Astrocyte (in vitro differentiated cells and primary cell): ENCODE data around the gene PCDHGB6. TPM values are rescaled to one million over a fixed set of nuclear protein-coding genes. Genes with fewer than 3 reads are reported as not detected.

Experiments used
- DNase-seq: peaks from one replicate; pipeline ENCODE4 v3.0.0-alpha.2; 2010; ENCODE audit warnings: low read depth
- FAIRE-seq: peaks from 2 replicates; lab custom pipeline; 2011; peaks lifted over from hg19 to GRCh38; lab: Jason Lieb, UNC
- H2AFZ ChIP-seq: 2 replicates; pipeline ENCODE4 v1.6.0; 2012; ENCODE audit warnings: low read depth, low read length, inconsistent platforms
- H3K27ac ChIP-seq: 2 replicates; pipeline ENCODE4 v1.5.1; 2011; ENCODE audit warnings: low read depth, low read length, inconsistent platforms
- H3K27me3 ChIP-seq: 2 replicates; pipeline ENCODE4 v1.6.0; 2011; ENCODE audit warnings: low read length, inconsistent platforms; ENCODE audit not compliant: insufficient read depth
- H3K36me3 ChIP-seq: 2 replicates; pipeline ENCODE4 v1.5.1; 2011; ENCODE audit warnings: low read length, inconsistent platforms; ENCODE audit not compliant: insufficient read depth
- H3K4me1 ChIP-seq: 2 replicates; pipeline ENCODE4 v1.5.1; 2011; ENCODE audit warnings: low read length, inconsistent platforms; ENCODE audit not compliant: insufficient read depth
- H3K4me2 ChIP-seq: 2 replicates; pipeline ENCODE4 v1.6.0; 2012; ENCODE audit warnings: low read length, inconsistent platforms
- H3K4me3 ChIP-seq: 2 replicates; pipeline ENCODE4 v1.5.1; 2011; ENCODE audit warnings: low read depth, mild to moderate bottlenecking, low read length, inconsistent platforms; ENCODE audit not compliant: insufficient read depth
- H3K79me2 ChIP-seq: 2 replicates; pipeline ENCODE4 v1.6.0; 2012; ENCODE audit warnings: mild to moderate bottlenecking, low read length, inconsistent platforms; ENCODE audit not compliant: insufficient read depth
- H3K9ac ChIP-seq: 2 replicates; pipeline ENCODE4 v1.6.0; 2012; ENCODE audit warnings: mild to moderate bottlenecking, low read length, inconsistent platforms
- H3K9me3 ChIP-seq: 2 replicates; pipeline ENCODE4 v1.5.1; 2012; ENCODE audit warnings: low read depth, mild to moderate bottlenecking, low read length, inconsistent platforms; ENCODE audit not compliant: insufficient read depth
- H4K20me1 ChIP-seq: 2 replicates; pipeline ENCODE4 v1.6.0; 2012; ENCODE audit warnings: low read length, inconsistent platforms; ENCODE audit not compliant: insufficient read depth
- H3K27ac Mint-ChIP-seq: one replicate; pipeline ENCODE4 v1.8.0; 2021; ENCODE audit warnings: mild to moderate bottlenecking, mixed read lengths; ENCODE audit not compliant: unreplicated experiment
- H3K27me3 Mint-ChIP-seq: one replicate; pipeline ENCODE4 v1.8.0; 2021; ENCODE audit warnings: low read depth, mixed read lengths; ENCODE audit not compliant: unreplicated experiment
- H3K36me3 Mint-ChIP-seq: one replicate; pipeline ENCODE4 v1.8.0; 2021; ENCODE audit warnings: low read depth, mixed read lengths; ENCODE audit not compliant: unreplicated experiment
- H3K4me1 Mint-ChIP-seq: one replicate; pipeline ENCODE4 v1.8.0; 2021; ENCODE audit warnings: low read depth, mixed read lengths; ENCODE audit not compliant: unreplicated experiment
- H3K4me3 Mint-ChIP-seq: one replicate; pipeline ENCODE4 v1.8.0; 2021; ENCODE audit warnings: mild to moderate bottlenecking, moderate library complexity, mixed read lengths; ENCODE audit not compliant: unreplicated experiment
- H3K9me3 Mint-ChIP-seq: one replicate; pipeline ENCODE4 v1.8.0; 2021; ENCODE audit warnings: mild to moderate bottlenecking, mixed read lengths; ENCODE audit not compliant: unreplicated experiment
- EZH2 ChIP-seq: IDR thresholded peaks from 2 replicates; pipeline ENCODE4 v1.6.1; 2012; ENCODE audit warnings: mild to moderate bottlenecking, low read length, inconsistent platforms; ENCODE audit not compliant: insufficient read depth
- total RNA-seq: library from RNA; stranded (reverse); gene quantifications from 2 replicates; pipeline ENCODE4 v1.2.1, GENCODE V29; 2021
- TF ChIP-seq, protein P1 (sequence below): IDR thresholded peaks from 2 replicates; pipeline ENCODE4 v1.5.1; 2011; ENCODE audit warnings: low read depth, mild to moderate bottlenecking, inconsistent platforms, low read length, moderate library complexity; ENCODE audit not compliant: insufficient read depth

PCDHGB6 gene
- total RNA-seq, 1 donor from 2014 or later = 18.4 TPM

DNA sequence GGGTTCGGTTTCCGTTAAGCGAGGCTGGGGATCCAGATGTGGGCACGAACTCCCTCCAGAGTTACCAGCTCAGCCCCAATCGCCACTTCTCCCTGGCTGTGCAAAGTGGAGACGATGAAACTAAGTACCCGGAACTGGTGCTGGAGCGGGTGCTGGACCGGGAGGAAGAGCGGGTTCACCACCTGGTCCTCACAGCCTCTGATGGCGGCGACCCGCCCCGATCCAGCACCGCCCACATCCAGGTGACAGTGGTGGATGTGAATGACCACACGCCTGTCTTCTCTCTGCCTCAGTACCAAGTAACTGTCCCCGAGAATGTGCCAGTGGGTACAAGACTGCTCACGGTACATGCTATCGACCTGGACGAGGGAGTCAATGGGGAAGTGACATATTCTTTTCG is 24.5 kb upstream of the PCDHGB6 start:
- Histone ChIP-seq H3K4me2 (peak overlapping the region; percentile 80), H3K79me2 (no peaks in the 10 kb centered on the region), H4K20me1 (no peaks in the 10 kb centered on the region), H3K9ac (no peak overlapping the region), H3K36me3 (no peaks in the 10 kb centered on the region), H3K27me3 (no peaks in the 10 kb centered on the region), H3K9me3 (peaks cover 30% of the 10 kb centered on the region), H3K4me3 (peak overlapping the region; percentile 62), H3K27ac (no peak overlapping the region), H3K4me1 (no peaks in the 10 kb centered on the region), H2AFZ (no peak overlapping the region)
- H3K4me1 Mint-ChIP-seq = no peaks in the 10 kb centered on the region
- TF ChIP-seq EZH2 = no peak
- TF ChIP-seq, protein P1, sequence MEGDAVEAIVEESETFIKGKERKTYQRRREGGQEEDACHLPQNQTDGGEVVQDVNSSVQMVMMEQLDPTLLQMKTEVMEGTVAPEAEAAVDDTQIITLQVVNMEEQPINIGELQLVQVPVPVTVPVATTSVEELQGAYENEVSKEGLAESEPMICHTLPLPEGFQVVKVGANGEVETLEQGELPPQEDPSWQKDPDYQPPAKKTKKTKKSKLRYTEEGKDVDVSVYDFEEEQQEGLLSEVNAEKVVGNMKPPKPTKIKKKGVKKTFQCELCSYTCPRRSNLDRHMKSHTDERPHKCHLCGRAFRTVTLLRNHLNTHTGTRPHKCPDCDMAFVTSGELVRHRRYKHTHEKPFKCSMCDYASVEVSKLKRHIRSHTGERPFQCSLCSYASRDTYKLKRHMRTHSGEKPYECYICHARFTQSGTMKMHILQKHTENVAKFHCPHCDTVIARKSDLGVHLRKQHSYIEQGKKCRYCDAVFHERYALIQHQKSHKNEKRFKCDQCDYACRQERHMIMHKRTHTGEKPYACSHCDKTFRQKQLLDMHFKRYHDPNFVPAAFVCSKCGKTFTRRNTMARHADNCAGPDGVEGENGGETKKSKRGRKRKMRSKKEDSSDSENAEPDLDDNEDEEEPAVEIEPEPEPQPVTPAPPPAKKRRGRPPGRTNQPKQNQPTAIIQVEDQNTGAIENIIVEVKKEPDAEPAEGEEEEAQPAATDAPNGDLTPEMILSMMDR = no peak
- DNase-seq = no peak
- H3K36me3 Mint-ChIP-seq = peaks cover 7% of the 10 kb centered on the region
- no peak for FAIRE-seq
- no peak overlapping the region for H3K4me3 Mint-ChIP-seq
- H3K27me3 Mint-ChIP-seq = no peaks in the 10 kb centered on the region
- no peak overlapping the region for H3K27ac Mint-ChIP-seq
- peaks cover 12% of the 10 kb centered on the region for H3K9me3 Mint-ChIP-seq

DNA sequence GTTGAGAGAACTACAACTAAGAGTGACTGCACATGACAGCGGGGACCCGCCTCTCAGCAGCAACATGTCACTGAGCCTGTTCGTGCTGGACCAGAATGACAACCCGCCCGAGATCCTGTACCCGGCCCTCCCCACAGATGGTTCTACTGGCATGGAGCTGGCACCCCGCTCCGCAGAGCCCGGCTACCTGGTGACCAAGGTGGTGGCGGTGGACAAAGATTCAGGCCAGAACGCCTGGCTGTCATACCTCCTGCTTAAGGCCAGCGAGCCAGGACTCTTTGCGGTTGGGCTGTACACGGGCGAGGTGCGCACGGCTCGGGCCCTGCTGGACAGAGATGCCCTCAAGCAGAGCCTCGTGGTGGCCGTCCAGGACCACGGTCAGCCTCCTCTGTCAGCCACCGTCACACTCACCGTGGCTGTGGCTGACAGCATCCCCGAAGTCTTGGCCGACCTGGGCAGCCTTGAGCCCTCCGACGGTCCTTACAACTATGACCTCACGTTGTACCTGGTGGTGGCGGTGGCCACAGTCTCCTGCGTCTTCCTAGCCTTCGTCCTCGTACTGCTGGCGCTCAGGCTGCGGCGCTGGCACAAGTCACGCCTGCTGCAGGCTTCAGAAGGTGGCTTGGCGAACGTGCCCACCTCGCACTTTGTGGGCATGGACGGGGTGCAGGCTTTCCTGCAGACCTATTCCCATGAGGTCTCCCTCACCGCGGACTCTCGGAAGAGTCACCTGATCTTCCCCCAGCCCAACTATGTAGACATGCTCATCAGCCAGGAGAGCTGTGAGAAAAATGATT is 23.2 kb upstream of the PCDHGB6 start:
- no peak overlapping the region for H3K9ac ChIP-seq
- H3K4me1 Mint-ChIP-seq = no peaks in the 10 kb centered on the region
- DNase-seq (no peak), FAIRE-seq (no peak)
- no peaks in the 10 kb centered on the region for H3K27me3 Mint-ChIP-seq
- H3K36me3 ChIP-seq = no peaks in the 10 kb centered on the region
- H4K20me1 ChIP-seq = no peaks in the 10 kb centered on the region
- H3K9me3 Mint-ChIP-seq = peaks cover 19% of the 10 kb centered on the region
- no peak overlapping the region for H3K27ac ChIP-seq
- H3K27me3 ChIP-seq = no peaks in the 10 kb centered on the region
- H2AFZ ChIP-seq = no peak overlapping the region
- no peak for TF ChIP-seq EZH2
- TF ChIP-seq, protein P1 = no peak
- no peak overlapping the region for H3K27ac Mint-ChIP-seq
- no peak overlapping the region for H3K4me3 ChIP-seq
- peaks cover 41% of the 10 kb centered on the region for H3K9me3 ChIP-seq
- no peaks in the 10 kb centered on the region for H3K4me1 ChIP-seq
- H3K4me3 Mint-ChIP-seq = no peak overlapping the region
- peaks cover 8% of the 10 kb centered on the region for H3K36me3 Mint-ChIP-seq
- no peak overlapping the region for H3K4me2 ChIP-seq
- H3K79me2 ChIP-seq = no peaks in the 10 kb centered on the region
